Left lung (tissue), 10 donors: ENCODE results near the gene DUSP16. TPM values are rescaled to one million over a fixed set of nuclear protein-coding genes. Genes with fewer than 3 reads are reported as not detected.

Experiments
- ATAC-seq: fragments of 200-7000 bp; cut with Tn5 transposase; one replicate; pipeline ENCODE4 v1.9.1; 2020; ENCODE audit warnings: moderate library complexity
- DNase-seq, 4 donors: peaks; one replicate each; pipeline ENCODE4 v3.0.0-alpha.2; 2013 to 2020
- H3K27ac ChIP-seq, 2 donors: fragments of 200-600 bp; sonication (generic) in 1 of 2; one replicate each; pipeline versions ENCODE4 v1.5.0 to v1.8.0; 2020 to 2021
- H3K27me3 ChIP-seq, 2 donors: fragments of 200-600 bp; sonication (generic) in 1 of 2; one replicate each; pipeline versions ENCODE4 v1.5.0 to v1.8.0; 2020 to 2021
- H3K36me3 ChIP-seq, 2 donors: fragments of 200-600 bp; sonication (generic) in 1 of 2; one replicate each; pipeline versions ENCODE4 v1.5.0 to v1.8.0; 2020 to 2021
- H3K4me1 ChIP-seq, 2 donors: fragments of 200-600 bp; one replicate each; pipeline ENCODE4 v1.8.0; 2021
- H3K4me3 ChIP-seq, 2 donors: fragments of 200-600 bp; sonication (generic) in 1 of 2; one replicate each; pipeline versions ENCODE4 v1.5.0 to v1.8.0; 2020 to 2021; ENCODE audit warnings: mild to moderate bottlenecking in 1 of 2
- H3K9me3 ChIP-seq, 2 donors: fragments of 200-600 bp; sonication (generic) in 1 of 2; one replicate each; pipeline versions ENCODE4 v1.5.0 to v1.8.0; 2020 to 2021
- CTCF ChIP-seq, 2 donors: fragments of 200-600 bp; sonication (generic) in 1 of 2; IDR thresholded peaks; one replicate each; pipeline versions ENCODE4 v1.5.0 to v1.8.0; 2021; ENCODE audit warnings: antibody characterized with exemption in 2 of 2
- intact Hi-C, 2 donors: fragments of 100-400 bp; cut with DNase I; formaldehyde crosslinking; loops; one replicate each; pipeline versions ENCODE4 v1.11.2 to v1.14.2; 2022
- polyA plus RNA-seq, 6 donors: library from polyadenylated mRNA; unstranded; fragments of 120-200 nt; gene quantifications; one replicate each; pipeline ENCODE4 v1.2.1, GENCODE V29; 2013; ENCODE audit not compliant: insufficient read length in 6 of 6
- total RNA-seq, 2 donors: library from RNA; stranded (reverse); fragmentation: NEBNext Ultra II Directional; extraction: Animal tissue kit (Norgen Biotek cat#: 25700); gene quantifications; one replicate each; pipeline ENCODE4 v1.2.1, GENCODE V29; 2021
- donor health status: DM: no; HTN: yes; CAD: no.
- donor health status: DM: no; HTN: no; CAD: no.

The DUSP16 gene
- total and polyA plus RNA-seq, 8 donors, result 31.7 to 45.6 (median 35.5) TPM

- peak overlapping the region in 1 of 2 donors; percentile 15 for H3K27ac ChIP-seq
- peak; percentile 11 for ATAC-seq
- no peak for TF ChIP-seq CTCF (IDR thresholded peaks at IDR 0.05)
Measured at GRCh38 chr12:12428047-12428446, 134.6 kb downstream of the DUSP16 start.

GRCh38 chr12:12427568-12427967 lies 135.1 kb downstream of the DUSP16 start:
- no peak for ATAC-seq
- H3K27me3 ChIP-seq, result no peaks in the 10 kb centered on the region
- intact Hi-C loops, result no loop called here
- TF ChIP-seq CTCF (IDR thresholded peaks at IDR 0.05), result no peak
- peaks cover 6 to 14% of the 10 kb centered on the region in 2 donors for H3K9me3 ChIP-seq
- peaks cover 0 to 4% of the 10 kb centered on the region in 2 donors for H3K36me3 ChIP-seq
- peaks cover 11 to 29% of the 10 kb centered on the region in 2 donors for H3K4me1 ChIP-seq
- H3K4me3 ChIP-seq, result no peak overlapping the region
- H3K27ac ChIP-seq, result peak overlapping the region in 1 of 2 donors; percentile 15
- no peak for DNase-seq

More at GRCh38 chr12:12428047-12428446, 134.6 kb downstream of the DUSP16 start:
- no peak for DNase-seq
- Histone ChIP-seq H3K4me3 (no peak overlapping the region), H3K27me3 (no peaks in the 10 kb centered on the region), H3K4me1 (peaks cover 15 to 30% of the 10 kb centered on the region in 2 donors), H3K9me3 (peaks cover 6 to 9% of the 10 kb centered on the region in 2 donors), H3K36me3 (no peaks in the 10 kb centered on the region)
- intact Hi-C loops, result no loop called here

DNA sequence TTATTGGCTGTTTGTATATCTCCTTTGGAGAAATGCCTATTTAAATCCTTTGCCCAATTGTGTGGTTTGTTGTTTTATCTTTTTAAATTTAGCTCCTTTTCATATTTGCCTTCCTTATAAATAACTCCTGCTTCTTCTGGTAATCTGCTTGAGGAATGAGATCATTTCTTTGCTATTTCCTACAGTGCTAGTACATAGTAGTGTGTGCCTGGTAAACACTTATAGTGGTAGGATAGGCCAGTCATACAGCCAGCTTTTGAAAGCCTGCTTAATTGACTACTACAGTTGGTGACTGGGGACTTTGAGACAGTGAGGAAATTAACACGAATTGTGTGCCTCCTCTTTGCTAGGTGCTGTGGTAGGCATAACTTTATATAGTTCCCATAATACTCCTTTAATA lies 137.0 kb downstream of the DUSP16 start:
- no peak overlapping the region for H3K4me3 ChIP-seq
- peaks cover 6 to 20% of the 10 kb centered on the region in 2 donors for H3K9me3 ChIP-seq
- intact Hi-C loops, result no loop called here
- peaks cover 4 to 23% of the 10 kb centered on the region in 2 donors for H3K4me1 ChIP-seq
- ATAC-seq (peak; percentile 95), DNase-seq (no peak)
- no peaks in the 10 kb centered on the region for H3K27me3 ChIP-seq
- TF ChIP-seq CTCF (IDR thresholded peaks at IDR 0.05), result no peak
- peak overlapping the region; percentile 59 to 60 for H3K27ac ChIP-seq
- peaks cover 0 to 4% of the 10 kb centered on the region in 2 donors for H3K36me3 ChIP-seq

DNA sequence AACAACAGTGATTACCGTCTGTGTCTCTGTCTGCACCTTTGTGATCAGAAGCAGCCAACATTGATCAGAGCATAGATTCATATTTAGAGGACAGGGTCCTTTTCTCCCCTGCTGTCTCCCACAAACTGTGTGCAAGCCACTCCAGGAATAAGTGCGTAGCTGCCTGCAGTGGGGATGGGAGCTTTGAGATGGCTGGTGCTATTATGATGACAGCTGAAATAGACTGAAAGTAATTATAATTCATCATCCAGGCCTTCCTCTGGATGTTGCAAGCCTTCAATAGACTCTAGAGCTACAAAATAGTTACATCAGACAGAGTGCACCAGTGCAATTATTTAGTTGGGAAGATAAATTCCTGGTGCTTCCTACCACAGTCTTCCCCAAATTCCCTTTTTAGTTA lies 137.7 kb downstream of the DUSP16 start:
- peaks cover 6 to 20% of the 10 kb centered on the region in 2 donors for H3K9me3 ChIP-seq
- H3K4me3 ChIP-seq, result no peak overlapping the region
- ATAC-seq (peak; percentile 14), DNase-seq (no peak)
- no peaks in the 10 kb centered on the region for H3K27me3 ChIP-seq
- intact Hi-C loops, result no loop called here
- peaks cover 0 to 4% of the 10 kb centered on the region in 2 donors for H3K36me3 ChIP-seq
- peaks cover 4 to 23% of the 10 kb centered on the region in 2 donors for H3K4me1 ChIP-seq
- no peak for TF ChIP-seq CTCF (IDR thresholded peaks at IDR 0.05)
- peak overlapping the region; percentile 30 to 59 for H3K27ac ChIP-seq

Other genes with a start within 250 kb of the DUSP16 start
- 10 to 100 TPM; 24.7 to 30.1 TPM for gene MANSC1, start 212.6 kb downstream of the DUSP16 start, total RNA-seq
- gene MANSC1, start 212.6 kb downstream of the DUSP16 start, polyA plus RNA-seq, result 10 to 100 TPM; 25.0 to 32.0 (median 29.3) TPM
- gene BORCS5, start 205.8 kb downstream of the DUSP16 start, total RNA-seq, result 10 to 100 TPM in 1 of 2 donors, 1 to 10 TPM in 1; 9.0 to 13.5 TPM
- gene BORCS5, start 205.8 kb downstream of the DUSP16 start, polyA plus RNA-seq, result 1 to 10 TPM; 7.7 to 9.5 (median 8.8) TPM
- gene CREBL2, start 49.0 kb upstream of the DUSP16 start, total RNA-seq, result 10 to 100 TPM; 33.4 to 35.9 TPM
- gene CREBL2, start 49.0 kb upstream of the DUSP16 start, polyA plus RNA-seq, result 10 to 100 TPM; 23.9 to 32.3 (median 29.5) TPM
- under 1 TPM; 0.24 to 0.70 TPM for gene GPR19, start 133.3 kb upstream of the DUSP16 start, total RNA-seq
- 1 to 10 TPM in 4 of 6 donors, under 1 TPM in 2; 0.89 to 1.6 (median 1.4) TPM for gene GPR19, start 133.3 kb upstream of the DUSP16 start, polyA plus RNA-seq
- gene CDKN1B, start 154.5 kb upstream of the DUSP16 start, total RNA-seq, result 10 to 100 TPM; 36.8 to 43.1 TPM
- 10 to 100 TPM; 62.4 to 73.6 (median 66.7) TPM for gene CDKN1B, start 154.5 kb upstream of the DUSP16 start, polyA plus RNA-seq
- 1 to 10 TPM; 7.3 to 8.9 TPM for gene APOLD1, start 222.8 kb upstream of the DUSP16 start, total RNA-seq
- gene APOLD1, start 222.8 kb upstream of the DUSP16 start, polyA plus RNA-seq, result 10 to 100 TPM in 4 of 6 donors, 1 to 10 TPM in 2; 7.5 to 14.1 (median 11.3) TPM